H9 (cell line): Measurements from ENCODE around the gene PHGDH. TPM values are rescaled to one million over a fixed set of nuclear protein-coding genes. Genes with fewer than 3 reads are reported as not detected.

ENCODE experiments used
- DNase-seq: peaks from one replicate; pipeline ENCODE4 v3.0.0-alpha.2; 2017
- H2AFZ ChIP-seq: one replicate; pipeline ENCODE4 v1.6.1; 2013; ENCODE audit warnings: mild to moderate bottlenecking, low read length, control low read depth, moderate library complexity
- H2AK5ac ChIP-seq: 2 replicates; pipeline ENCODE4 v1.6.1; 2013; ENCODE audit warnings: low read length, control low read depth, mixed read lengths; ENCODE audit not compliant: insufficient read length
- H2BK120ac ChIP-seq: one replicate; pipeline ENCODE4 v1.6.1; 2013; ENCODE audit warnings: low read depth, mild to moderate bottlenecking, low read length, control low read depth, inconsistent platforms; ENCODE audit not compliant: poor library complexity, severe bottlenecking
- H2BK12ac ChIP-seq: 2 replicates; pipeline ENCODE4 v1.6.1; 2013; ENCODE audit warnings: low read length, control low read depth, mixed read lengths, low read depth; ENCODE audit not compliant: insufficient read length
- H2BK15ac ChIP-seq: 2 replicates; pipeline ENCODE4 v1.6.1; 2013; ENCODE audit warnings: low read depth, low read length, control low read depth
- H2BK20ac ChIP-seq: one replicate; pipeline ENCODE4 v1.6.1; 2013; ENCODE audit warnings: low read depth, mild to moderate bottlenecking, low read length, control low read depth, inconsistent platforms; ENCODE audit not compliant: poor library complexity, severe bottlenecking
- H2BK5ac ChIP-seq: 2 replicates; pipeline ENCODE4 v1.6.1; 2013; ENCODE audit warnings: low read length, control low read depth, mixed read lengths; ENCODE audit not compliant: insufficient read length
- H3K14ac ChIP-seq: 2 replicates; pipeline ENCODE4 v1.6.1; 2013; ENCODE audit warnings: low read length, control low read depth; ENCODE audit not compliant: insufficient read depth
- H3K18ac ChIP-seq: 2 replicates; pipeline ENCODE4 v1.6.1; 2013; ENCODE audit warnings: low read depth, mild to moderate bottlenecking, mixed read lengths, low read length, control low read depth; ENCODE audit not compliant: insufficient read length
- H3K23ac ChIP-seq: 2 replicates; pipeline ENCODE4 v1.6.1; 2013; ENCODE audit warnings: low read length, control low read depth, mixed read lengths, low read depth; ENCODE audit not compliant: insufficient read length
- H3K23me2 ChIP-seq: 2 replicates; pipeline ENCODE4 v1.6.1; 2013; ENCODE audit warnings: low read depth, mild to moderate bottlenecking, mixed read lengths, low read length, control low read depth; ENCODE audit not compliant: insufficient read length, poor library complexity, severe bottlenecking
- H3K27ac ChIP-seq: 2 replicates; pipeline ENCODE4 v1.5.1; 2013; ENCODE audit warnings: low read length, control low read depth, mixed read lengths, low read depth; ENCODE audit not compliant: insufficient read length
- H3K27me3 ChIP-seq: 2 replicates; pipeline ENCODE4 v1.6.1; 2013; ENCODE audit warnings: low read length, control low read depth, inconsistent platforms; ENCODE audit not compliant: insufficient read depth
- H3K4ac ChIP-seq: 2 replicates; pipeline ENCODE4 v1.6.1; 2013; ENCODE audit warnings: low read depth, mild to moderate bottlenecking, control low read depth, inconsistent platforms, low read length, moderate library complexity
- H3K4me1 ChIP-seq: 2 replicates; pipeline ENCODE4 v1.6.1; 2013; ENCODE audit warnings: low read length, control low read depth, inconsistent platforms; ENCODE audit not compliant: insufficient read depth
- H3K4me2 ChIP-seq: 2 replicates; pipeline ENCODE4 v1.6.1; 2013; ENCODE audit warnings: low read length, control low read depth, mixed read lengths; ENCODE audit not compliant: insufficient read length, insufficient read depth
- H3K56ac ChIP-seq: 2 replicates; pipeline ENCODE4 v1.6.1; 2013; ENCODE audit warnings: low read depth, mild to moderate bottlenecking, mixed read lengths, low read length, control low read depth; ENCODE audit not compliant: insufficient read length
- H3K79me1 ChIP-seq: 2 replicates; pipeline ENCODE4 v1.6.1; 2013; ENCODE audit warnings: low read depth, mild to moderate bottlenecking, moderate library complexity, low read length, control low read depth, inconsistent platforms; ENCODE audit not compliant: insufficient read depth, poor library complexity, severe bottlenecking
- H3K79me2 ChIP-seq: 2 replicates; pipeline ENCODE4 v1.6.1; 2013; ENCODE audit warnings: low read length, control low read depth, inconsistent platforms; ENCODE audit not compliant: insufficient read depth
- H3K9ac ChIP-seq: 2 replicates; pipeline ENCODE4 v1.6.1; 2013; ENCODE audit warnings: low read length, control low read depth, mixed read lengths; ENCODE audit not compliant: insufficient read length; ENCODE audit errors: extremely low read depth
- H3K9me3 ChIP-seq: one replicate; pipeline ENCODE4 v1.6.1; 2013; ENCODE audit warnings: low read depth, low read length, inconsistent platforms; ENCODE audit not compliant: control insufficient read depth
- H3T11ph ChIP-seq: one replicate; pipeline ENCODE4 v1.6.1; 2013; ENCODE audit warnings: mild to moderate bottlenecking, low read length, control low read depth, inconsistent platforms
- H4K20me1 ChIP-seq: one replicate; pipeline ENCODE4 v1.6.1; 2013; ENCODE audit not compliant: control insufficient read depth, insufficient read length, insufficient read depth
- H4K5ac ChIP-seq: 2 replicates; pipeline ENCODE4 v1.6.1; 2013; ENCODE audit warnings: low read depth, mild to moderate bottlenecking, mixed read lengths, low read length, control low read depth; ENCODE audit not compliant: insufficient read length
- H4K8ac ChIP-seq: replicated peaks from 2 replicates; pipeline ENCODE4 v1.6.1; 2013; ENCODE audit warnings: low read length, control low read depth, mixed read lengths, low read depth; ENCODE audit not compliant: insufficient read length
- H4K91ac ChIP-seq: 2 replicates; pipeline ENCODE4 v1.6.1; 2013; ENCODE audit warnings: low read depth, mild to moderate bottlenecking, moderate library complexity, mixed read lengths, low read length, control low read depth; ENCODE audit not compliant: insufficient read length
- H3K27ac Mint-ChIP-seq, 3 experiments: 2 replicates in 2 of 3; 3 replicates in 1 of 3; pipeline ENCODE4 v1.8.0; 2020 to 2021; ENCODE audit warnings: mixed read lengths in 3 of 3, mild to moderate bottlenecking in 1 of 3, moderate library complexity in 1 of 3
- H3K27me3 Mint-ChIP-seq: 2 replicates; pipeline ENCODE4 v1.8.0; 2021; ENCODE audit warnings: low read depth, mild to moderate bottlenecking, moderate library complexity, mixed read lengths
- H3K36me3 Mint-ChIP-seq, 3 experiments: 2 replicates in 2 of 3; 3 replicates in 1 of 3; pipeline ENCODE4 v1.8.0; 2020 to 2021; ENCODE audit warnings: low read depth in 3 of 3, mixed read lengths in 3 of 3; ENCODE audit not compliant: insufficient read depth in 1 of 3
- H3K4me1 Mint-ChIP-seq, 2 experiments: 2 replicates each; pipeline ENCODE4 v1.8.0; 2020; ENCODE audit warnings: mixed read lengths in 2 of 2
- H3K4me3 Mint-ChIP-seq, 2 experiments: 2 replicates in 1 of 2; 3 replicates in 1 of 2; pipeline ENCODE4 v1.8.0; 2020 to 2021; ENCODE audit warnings: mild to moderate bottlenecking in 2 of 2, mixed read lengths in 2 of 2, moderate library complexity in 1 of 2
- H3K9me3 Mint-ChIP-seq, 2 experiments: 2 replicates in 1 of 2; 3 replicates in 1 of 2; pipeline ENCODE4 v1.8.0; 2020; ENCODE audit warnings: mild to moderate bottlenecking in 2 of 2, mixed read lengths in 2 of 2, moderate library complexity in 1 of 2
- CTCF ChIP-seq: fragments of 200-600 bp; sonication (generic); conservative IDR thresholded peaks from 3 replicates; pipeline ENCODE4 v1.8.0; 2021; ENCODE audit warnings: antibody characterized with exemption, mild to moderate bottlenecking
- WGBS: extraction: QIAGEN DNeasy Blood & Tissue Kit; methylation state at CpG from one replicate; pipeline ENCODE4 v1.1.7; 2013; ENCODE audit warnings: missing lambda C conversion rate, low lambda C conversion rate, mixed read lengths; ENCODE audit not compliant: insufficient read length; ENCODE audit errors: extremely low coverage; 5-methylcytosine and 5-hydroxymethylcytosine counted together
- total RNA-seq: library from RNA; stranded (reverse); gene quantifications from 2 replicates; pipeline ENCODE4 v1.2.1, GENCODE V29; 2021

The PHGDH gene
- total RNA-seq, 1 experiment from 2014 or later: 458 TPM

DNA sequence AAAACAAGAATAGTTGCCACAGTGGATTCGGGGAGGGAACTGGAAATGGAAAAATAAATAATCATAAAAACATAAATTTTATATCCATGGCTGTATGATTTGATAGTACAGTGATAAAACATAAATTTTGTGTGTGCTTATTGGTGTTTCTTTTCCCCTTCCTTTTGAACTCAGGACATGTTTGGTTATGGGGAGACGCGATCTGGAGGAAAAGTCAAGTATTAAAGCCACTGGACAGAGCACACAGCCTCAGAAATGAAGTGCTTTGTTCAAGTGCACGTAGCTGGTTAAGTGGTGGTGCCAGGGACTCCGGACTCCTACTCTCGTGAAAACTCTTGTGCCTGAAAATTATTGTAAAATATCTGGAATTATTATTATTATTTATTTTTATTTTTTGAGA lies 66.6 kb downstream of the PHGDH start:
- Histone ChIP-seq H3K56ac (no peak overlapping the region), H3K4me2 (no peak overlapping the region), H3K23me2 (no peaks in the 10 kb centered on the region), H3K23ac (no peak overlapping the region), H3K18ac (no peak overlapping the region), H2BK12ac (no peak overlapping the region), H3K14ac (no peak overlapping the region), H3K27ac (no peak overlapping the region), H2AFZ (no peak overlapping the region), H2BK20ac (no peak overlapping the region), H3K27me3 (no peaks in the 10 kb centered on the region), H2BK5ac (no peak overlapping the region), H4K5ac (no peak overlapping the region), H3K4ac (no peak overlapping the region), H3K79me2 (no peaks in the 10 kb centered on the region), H3K4me1 (peaks cover 3% of the 10 kb centered on the region; the same call in 1 of the 2 replicates), H3K9ac (no peak overlapping the region), H4K20me1 (no peaks in the 10 kb centered on the region), H3K9me3 (no peaks in the 10 kb centered on the region), H2AK5ac (no peak overlapping the region), H2BK15ac (no peak overlapping the region), H4K91ac (no peak overlapping the region), H2BK120ac (no peak overlapping the region), H4K8ac (no peak overlapping the region), H3T11ph (no peak overlapping the region), H3K79me1 (no peaks in the 10 kb centered on the region)
- H3K27me3 Mint-ChIP-seq: no peaks in the 10 kb centered on the region
- peaks cover 9 to 11% of the 10 kb centered on the region in 2 experiments for H3K4me1 Mint-ChIP-seq
- no peak overlapping the region for H3K27ac Mint-ChIP-seq
- no peak overlapping the region for H3K4me3 Mint-ChIP-seq
- no peak for TF ChIP-seq CTCF
- no CpG with 5 or more reads among the region's 6 CpGs for WGBS
- no peaks in the 10 kb centered on the region for H3K36me3 Mint-ChIP-seq
- no peaks in the 10 kb centered on the region for H3K9me3 Mint-ChIP-seq
- no peak for DNase-seq
